Measurements from ENCODE around the gene ITPR1.

- no peak for TF ChIP-seq CTCF (tag by site-specific recombination; IDR thresholded peaks at IDR 0.05)
- no peak for TF ChIP-seq YY1 (tag by site-specific recombination; IDR thresholded peaks at IDR 0.05)
- TF ChIP-seq REST (tag by site-specific recombination; IDR thresholded peaks at IDR 0.05): no peak
- TF ChIP-seq ZNF544 (tag by site-specific recombination; IDR thresholded peaks at IDR 0.05): no peak
- TF ChIP-seq ZBTB1 (tag by site-specific recombination; IDR thresholded peaks at IDR 0.05): no peak
- TF ChIP-seq ZBTB44 (tag by site-specific recombination; IDR thresholded peaks at IDR 0.05): no peak
Measured at GRCh38 chr3:4711680-4711992, 218.5 kb downstream of the ITPR1 start.

All from HEK293 (cell line).